Bone marrow (tissue), 2 donors: ENCODE results near the gene TANGO2.

ENCODE experiments used
- DNase-seq, 2 donors: peaks; one replicate each; lab custom pipeline; 2025; lab: John Stamatoyannopoulos, UW

The TANGO2 gene

DNA sequence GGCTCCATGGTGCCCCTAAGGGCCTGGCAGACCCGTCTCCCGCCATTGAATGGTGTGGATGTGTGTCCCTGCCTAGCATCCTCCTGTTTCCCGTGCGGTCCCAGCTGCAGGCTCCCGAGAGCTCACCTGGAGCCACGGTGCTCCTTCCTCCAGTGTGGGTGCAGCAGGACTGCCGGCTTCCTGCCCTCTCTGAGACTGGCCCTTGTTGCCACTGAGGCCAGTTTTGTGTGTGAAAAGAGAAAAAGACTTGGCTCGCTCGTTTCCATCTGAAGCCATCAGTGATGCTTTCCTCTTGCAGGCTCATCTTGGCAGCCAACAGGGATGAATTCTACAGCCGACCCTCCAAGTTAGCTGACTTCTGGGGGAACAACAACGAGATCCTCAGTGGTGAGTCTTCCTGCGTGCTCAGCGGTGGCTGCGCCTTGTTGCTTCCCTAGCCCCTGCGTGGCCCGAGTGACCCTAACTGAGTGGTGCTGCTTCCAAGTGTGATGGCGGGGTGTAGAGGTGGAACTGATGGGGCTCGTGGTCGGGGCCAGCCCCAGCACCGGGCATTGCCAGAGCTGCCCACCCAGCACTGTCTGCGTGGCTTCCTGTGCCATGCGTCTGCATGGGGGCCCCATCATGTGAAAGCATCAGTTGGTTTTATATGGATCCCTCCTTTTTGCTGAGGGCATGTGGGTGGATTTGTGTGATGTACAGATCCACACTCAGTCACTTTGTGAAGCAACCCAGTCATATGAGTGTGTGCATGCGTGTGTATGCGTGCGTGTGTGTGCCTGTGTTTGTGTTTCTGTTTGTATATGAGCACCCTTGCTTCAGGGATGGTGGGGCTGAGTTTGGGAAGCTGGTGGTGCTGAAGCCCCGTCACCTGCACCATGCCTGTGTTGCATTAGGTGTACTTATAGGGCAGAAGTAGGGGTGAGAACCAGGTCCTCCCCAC, 22.4 kb downstream of the TANGO2 start:
- DNase-seq = no peak

DNA sequence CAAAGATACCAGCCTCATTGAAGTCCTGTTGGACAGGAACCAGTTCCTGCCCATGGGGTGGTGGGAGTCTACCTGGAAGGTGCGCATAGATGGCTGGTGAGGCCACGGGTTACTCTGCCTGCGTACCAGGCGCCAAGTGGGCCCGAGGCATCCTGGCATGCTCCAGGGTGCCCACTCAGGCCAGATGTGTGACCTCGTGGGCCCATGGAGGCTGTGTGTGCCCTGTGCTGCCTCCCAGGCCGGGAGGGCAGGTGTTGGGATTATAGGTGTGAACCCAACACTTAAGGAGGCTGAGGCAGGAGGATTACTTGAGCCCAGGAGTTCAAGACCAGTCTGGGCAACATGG, 23.1 kb downstream of the TANGO2 start:
- DNase-seq = no peak

DNA sequence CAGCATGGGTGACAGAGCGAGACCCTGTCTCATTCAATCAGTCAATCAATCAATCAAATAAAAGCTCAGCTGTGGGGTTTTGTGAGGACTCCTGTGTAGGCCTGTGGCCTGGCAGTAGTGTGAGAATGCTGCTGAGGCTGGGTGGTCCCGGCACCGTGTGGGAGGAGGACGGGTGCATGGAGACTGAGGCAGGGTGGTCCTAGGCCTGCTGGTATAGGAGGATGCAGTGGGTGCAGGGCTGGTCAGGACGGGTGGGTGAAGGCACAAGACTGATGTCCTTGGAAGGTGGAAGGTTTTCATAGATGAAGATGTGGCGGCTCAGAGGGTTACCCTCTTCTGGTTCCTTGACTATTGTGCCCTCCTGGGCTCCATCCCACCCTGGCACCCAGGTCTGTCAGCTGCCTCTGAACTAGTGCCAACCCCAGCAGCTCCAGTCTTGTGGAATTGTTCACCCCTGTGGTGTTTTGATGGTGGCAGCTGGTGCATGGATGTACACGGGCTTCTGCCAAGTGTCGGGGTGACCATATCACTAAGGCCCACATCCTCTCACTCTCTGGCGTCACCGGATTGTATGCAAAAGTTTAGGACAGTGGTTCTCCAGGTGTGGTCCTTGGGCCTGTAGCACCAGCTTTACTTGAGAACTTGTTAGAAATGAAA, 23.7 kb downstream of the TANGO2 start:
- DNase-seq = no peak

DNA sequence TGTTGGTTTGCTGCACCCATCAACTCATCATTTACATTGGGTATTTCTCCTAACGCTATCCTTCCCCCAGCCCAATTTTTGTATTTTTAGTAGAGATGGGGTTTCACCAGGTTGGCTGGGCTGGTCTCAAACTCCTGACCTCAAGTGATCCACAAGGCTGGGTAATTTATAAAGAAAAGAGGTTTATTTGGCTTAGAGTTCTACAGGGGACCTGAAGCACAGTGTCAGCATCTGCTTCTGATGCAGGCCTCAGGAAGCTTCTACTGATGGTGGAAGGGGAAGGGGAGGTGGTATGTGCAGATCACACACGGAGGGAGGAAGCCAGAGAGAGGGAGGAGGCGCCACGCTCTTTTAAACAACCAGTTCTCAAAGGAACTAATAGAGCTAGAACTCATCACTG, 25.8 kb downstream of the TANGO2 start:
- DNase-seq = no peak

DNA sequence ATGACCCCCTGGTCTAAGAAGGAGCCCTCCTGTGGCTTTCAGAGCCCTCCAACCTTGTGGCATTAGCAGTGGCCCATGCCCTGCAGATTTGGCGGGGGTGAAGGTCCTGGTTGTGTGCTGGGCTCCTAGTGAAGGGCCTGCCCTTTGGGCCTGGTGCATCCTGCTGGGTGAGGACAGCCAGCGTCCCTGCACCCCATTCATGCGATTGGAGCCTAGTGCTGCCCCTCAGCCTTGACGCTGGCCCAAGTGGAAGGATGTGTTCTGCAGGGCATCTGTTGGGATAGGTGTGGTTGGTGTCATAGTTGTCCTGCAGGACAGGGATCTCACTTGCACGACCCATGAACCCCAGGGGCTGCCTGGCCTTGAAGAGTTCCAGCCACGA, 31.0 kb downstream of the TANGO2 start:
- DNase-seq = no peak

DNA sequence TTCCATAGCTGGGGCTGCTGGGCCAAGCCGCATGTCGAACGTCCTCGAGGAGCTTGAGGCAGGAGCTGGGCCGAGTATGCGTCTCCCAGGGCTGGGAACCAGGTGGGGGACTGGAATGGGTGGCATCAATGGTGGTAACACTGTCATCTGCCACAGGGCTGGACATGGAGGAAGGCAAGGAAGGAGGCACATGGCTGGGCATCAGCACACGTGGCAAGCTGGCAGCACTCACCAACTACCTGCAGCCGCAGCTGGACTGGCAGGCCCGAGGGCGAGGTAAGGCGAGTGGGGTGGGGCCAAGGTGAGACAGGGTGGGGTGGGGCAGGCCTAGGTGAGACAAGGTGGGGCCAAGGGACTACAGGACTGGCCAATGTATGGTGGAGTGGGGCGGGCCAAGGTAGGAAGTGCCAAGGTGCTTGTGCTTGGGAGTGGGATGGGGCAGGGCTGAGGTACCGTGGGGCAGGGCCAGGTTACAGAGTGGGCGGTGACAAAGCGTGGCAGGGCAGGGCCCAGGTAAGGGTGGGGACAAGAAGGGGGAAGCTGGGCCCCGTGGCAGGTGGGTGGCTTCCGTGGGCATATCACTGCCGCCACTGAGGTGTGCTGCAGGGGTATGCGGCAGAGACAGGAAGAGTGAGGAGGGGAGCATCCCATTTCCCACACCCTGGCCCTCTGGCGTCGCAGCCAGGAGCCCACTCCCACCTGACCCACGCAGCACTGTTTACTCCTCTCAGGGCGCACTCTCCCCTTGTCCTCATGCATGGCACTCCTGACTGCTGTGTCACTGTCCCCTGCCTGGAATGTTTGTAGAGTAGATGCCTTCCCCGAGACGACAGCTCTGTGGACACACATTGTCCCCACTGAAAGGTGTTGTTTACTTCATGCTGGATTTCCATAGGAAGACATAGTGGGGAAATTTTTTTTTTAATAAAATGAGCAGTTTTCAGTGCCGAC, 31.7 kb downstream of the TANGO2 start:
- DNase-seq = no peak

DNA sequence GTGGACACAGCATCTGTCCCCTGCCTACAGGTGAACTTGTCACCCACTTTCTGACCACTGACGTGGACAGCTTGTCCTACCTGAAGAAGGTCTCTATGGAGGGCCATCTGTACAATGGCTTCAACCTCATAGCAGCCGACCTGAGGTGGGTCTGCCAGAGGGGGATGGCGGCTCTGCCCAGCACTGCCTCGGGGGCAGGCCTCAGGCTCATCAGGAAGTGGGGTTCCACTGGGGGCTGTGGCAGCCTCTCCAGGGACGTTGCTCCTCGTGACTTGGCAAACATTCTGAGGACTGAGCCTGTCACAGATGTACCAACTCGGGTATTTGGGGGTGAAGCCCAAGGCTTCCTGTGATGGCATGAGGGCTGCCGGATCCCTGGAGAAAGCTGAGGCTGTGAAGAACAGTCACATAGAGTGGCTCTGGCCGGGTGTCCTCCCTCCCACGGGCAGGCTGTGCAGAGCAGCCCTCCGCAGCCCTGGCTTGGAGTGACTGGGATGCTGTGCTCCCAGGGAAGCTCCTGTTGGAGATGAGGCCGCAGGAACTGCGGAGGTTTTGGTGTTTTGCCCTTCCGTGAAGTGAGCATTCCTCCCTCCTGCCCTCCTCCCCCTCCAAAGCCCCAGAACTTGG, 32.6 kb downstream of the TANGO2 start:
- DNase-seq = no peak

DNA sequence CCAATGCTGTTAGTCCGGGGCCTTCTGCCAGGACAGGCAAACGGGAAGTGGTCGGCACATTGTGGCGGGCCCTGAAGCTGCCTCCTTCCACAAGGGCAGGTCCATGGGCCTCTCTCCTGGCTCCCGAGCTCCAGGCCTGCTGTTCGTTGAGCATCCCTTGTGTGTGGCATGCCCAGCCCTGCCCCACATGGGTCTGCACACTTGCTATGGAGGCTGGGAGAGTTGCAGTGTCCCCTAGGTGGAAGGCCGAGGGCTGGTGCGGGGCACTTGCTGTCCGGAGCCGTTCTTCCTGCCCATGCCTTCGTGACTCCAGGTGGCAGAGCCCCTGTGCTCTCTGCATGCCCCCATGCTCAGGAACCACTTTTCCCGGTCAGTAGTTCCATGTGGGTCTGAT, 33.1 kb downstream of the TANGO2 start:
- no peak for DNase-seq

DNA sequence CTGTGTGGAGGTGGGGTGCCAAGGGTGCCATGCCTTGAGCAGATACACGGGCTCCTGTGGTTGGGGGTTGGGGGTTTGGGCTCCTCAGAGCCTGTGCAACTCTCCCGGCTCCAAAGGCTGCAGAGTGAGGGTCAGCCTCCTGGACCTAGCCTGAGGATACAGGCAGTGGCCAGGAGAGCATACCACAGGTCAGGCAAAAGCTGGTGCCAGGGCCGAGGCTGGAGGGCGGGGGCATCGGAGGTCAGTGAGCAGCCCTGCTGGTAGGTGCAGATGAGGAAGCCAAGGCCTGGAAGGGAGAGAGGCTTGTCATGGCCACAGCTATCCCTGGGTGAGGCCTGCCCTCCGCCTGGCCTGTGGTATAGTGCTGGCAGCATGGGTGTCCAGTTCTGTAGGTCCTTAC, 33.6 kb downstream of the TANGO2 start:
- DNase-seq = no peak

DNA sequence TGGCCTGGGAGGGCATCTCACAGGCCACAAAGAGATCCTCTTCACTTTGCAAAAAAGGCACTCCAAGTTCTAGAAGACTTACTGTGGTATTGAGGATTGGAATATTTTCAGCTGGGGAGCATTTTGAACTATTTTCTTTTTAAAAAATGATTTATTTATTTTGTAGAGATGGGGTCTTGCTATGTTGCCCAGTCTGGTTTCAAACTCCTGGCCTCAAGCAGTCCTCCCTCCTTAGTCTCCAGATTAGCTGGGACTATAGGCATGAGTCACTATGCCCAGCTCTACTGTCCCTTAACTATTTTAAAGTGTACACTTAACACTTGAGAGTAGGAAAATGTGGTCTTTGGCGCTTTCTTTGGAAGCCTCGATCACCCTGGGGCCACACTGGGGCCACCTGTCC, 34.2 kb downstream of the TANGO2 start:
- DNase-seq = no peak

DNA sequence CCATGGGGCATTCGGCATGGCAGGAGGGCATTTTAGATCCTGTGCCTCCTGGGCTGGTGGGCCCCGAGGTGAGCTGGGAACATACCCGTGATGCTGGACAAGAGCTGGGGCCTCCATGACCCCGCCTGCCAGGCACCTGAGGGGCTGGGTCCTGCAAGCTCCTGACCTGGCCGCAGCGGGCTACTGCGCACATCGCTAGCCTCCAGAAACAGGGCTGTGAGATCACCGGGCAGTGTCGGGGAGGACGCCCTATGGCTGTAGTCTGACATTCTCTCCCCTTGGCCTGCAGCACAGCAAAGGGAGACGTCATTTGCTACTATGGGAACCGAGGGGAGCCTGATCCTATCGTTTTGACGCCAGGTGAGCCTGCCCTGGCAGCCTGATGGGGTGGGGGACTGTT, 34.7 kb downstream of the TANGO2 start:
- DNase-seq = no peak

DNA sequence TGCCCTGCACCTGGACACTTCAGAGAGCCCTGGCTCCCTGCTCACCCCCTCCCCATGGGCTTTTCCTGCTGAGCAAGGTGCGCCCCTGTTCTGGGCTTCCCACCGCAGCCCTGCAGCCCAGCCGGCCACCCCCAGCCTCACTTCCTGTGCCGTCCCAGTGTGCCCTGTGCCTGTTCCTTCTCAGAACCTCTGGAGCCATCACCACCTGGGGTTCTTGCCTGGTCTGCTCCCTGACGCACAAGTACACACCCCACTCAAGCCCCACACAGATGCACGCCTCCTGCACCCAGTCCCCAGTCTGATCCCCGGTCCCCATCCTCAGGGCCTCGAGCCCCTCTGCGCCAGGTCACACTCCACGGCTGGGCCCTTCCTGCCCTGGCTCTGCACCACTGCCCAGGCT, 35.3 kb downstream of the TANGO2 start:
- DNase-seq = no peak

DNA sequence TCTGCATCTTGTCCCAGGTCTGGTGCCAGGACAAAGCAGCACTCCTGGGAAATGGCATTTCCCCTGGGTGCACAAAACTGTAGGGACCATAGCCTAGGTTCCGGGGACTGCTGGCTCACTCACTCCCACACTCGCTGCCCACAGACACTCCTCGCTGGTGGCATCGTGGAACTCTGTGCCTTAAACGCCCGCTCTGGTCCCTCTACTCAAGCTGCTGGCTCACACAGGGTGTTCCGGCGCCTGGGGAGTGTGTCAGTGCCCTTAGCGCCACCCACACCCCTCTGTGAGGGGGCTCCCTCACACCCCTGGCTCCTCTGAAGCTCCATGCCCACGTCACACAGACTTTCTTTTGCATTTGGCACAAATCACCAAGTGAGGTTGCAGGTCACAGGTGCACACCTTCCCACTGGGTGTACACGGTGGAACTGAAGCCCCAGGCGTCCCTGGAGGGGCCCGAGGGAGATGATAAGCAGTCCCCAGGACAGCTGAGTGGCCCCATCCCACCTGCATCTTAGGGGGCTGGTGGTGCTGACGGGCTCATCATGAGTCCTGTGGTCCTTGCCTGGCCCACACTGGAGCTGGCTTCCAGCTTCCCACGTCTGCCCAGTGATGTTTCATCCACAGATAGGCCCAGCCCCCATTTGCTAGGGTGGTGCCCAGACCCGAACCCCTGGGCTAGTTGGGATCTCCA, 35.9 kb downstream of the TANGO2 start:
- no peak for DNase-seq

DNA sequence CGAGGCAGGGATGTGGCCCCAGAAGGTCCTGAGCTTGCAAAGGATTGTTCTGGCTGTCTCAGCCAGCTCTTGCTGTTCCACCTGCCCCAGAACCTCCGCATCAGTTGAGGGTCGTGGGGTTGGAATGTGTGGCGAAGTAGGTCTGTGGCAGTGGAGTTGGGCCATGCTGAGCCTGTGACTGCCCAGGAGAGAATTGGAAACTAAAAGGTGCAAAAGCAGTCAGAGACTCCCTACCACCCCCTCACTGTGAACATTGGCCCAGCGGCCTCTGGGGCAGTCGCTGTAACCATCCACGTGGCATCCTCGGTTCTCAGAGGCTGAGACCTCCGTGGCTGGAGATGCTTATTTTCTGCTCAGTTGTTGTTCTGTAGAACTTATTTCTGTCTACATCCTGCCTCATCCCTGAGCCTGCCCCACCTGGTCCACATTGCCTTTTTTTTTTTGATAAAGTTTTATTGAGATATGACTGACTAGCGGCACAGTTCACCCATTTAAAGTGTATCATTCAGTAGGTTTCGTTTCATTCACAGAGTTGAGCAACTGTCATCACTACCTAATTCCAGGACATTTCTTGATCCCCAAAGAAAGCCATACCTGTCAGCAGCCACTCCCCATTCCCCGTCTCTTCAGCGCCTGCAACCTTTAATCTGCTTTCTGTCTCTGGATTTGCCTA, 36.8 kb downstream of the TANGO2 start:
- DNase-seq = no peak

DNA sequence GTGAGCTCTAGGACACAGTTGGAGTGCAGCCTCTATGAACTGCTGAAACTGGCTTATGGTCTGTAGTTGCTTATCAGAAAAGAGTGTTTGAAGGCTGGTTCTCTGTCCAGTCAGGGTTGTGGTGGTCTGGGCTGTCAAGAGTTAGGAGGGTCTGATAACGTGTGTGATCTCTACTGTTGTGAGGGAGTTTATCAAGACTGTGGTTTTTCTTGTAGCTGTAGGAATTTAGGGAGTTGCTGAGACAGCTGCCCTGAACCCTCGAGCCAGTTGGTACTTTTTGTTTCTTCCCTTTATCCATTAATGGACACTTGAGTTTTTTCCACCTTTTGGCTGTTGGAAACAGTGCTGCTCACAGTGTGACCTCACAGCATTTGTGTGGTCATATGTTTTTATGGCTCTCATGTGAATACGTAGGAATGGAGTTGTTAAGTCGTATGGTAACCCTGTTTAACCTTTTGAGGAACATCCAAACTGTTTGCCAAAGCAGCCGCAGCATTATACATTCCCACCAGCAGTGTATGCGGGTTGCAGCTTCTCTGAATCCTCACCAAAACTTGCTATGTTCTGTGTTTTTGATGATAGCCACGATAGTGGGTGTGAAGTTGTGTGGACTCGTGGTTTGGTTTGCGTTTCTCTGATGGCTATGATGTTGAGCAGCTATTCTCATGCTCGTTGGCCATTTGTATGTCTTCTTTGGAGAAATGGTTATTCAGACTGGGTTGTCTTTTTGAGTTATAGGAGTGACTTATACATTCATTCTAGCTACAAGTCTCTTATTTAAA, 38.3 kb downstream of the TANGO2 start:
- no peak for DNase-seq

DNA sequence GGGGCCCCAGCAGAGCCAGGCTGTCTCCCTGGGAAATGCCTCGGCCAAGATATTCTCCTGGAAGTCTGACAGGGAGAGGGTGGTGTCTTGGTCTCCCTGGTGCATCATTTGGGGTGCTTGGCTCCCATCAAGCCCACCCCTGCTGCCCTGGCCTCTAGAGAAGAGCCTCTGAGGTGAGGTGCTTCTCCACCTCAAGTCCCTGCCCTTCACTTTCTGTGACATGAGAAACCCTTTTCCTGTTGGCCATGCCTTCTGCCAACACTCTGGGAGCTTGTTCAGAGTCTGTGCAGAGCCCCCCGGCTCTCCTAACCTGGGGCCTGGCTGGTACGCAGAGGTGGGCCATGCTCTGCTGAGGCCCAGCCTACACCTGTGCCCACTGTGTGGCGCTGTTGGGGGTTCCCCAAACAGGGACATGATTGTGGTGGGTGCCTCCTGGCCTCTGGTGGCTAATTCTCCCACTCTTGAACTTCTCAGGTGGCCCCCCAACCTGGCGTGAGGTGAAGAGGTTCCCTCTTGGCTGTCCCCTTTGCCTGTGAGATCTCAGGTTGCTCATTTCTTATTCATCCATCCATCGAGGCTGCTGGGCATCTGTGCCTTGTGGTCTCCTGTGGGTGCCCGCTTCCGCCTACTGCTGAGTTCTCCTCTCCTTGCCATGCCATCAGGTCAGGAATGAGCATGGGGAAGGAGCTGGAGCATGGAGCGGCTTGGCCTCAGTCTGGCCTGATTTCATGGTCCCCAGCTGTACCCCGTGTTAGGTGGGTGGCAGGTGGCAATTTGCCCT, 40.0 kb downstream of the TANGO2 start:
- DNase-seq = no peak

DNA sequence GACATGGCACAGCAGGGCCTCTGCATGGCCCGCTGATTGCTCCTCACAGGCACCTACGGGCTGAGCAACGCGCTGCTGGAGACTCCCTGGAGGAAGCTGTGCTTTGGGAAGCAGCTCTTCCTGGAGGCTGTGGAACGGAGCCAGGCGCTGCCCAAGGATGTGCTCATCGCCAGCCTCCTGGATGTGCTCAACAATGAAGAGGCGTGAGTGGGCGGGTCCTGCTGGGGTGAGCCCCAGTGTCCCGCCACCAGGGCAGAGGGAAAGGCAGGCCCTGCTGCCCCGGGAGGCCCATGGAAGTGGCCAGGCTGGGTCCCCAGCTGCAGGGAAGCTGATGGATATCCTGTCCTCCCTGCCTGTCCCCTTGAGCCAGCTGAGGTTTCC, 40.6 kb downstream of the TANGO2 start:
- DNase-seq = no peak

DNA sequence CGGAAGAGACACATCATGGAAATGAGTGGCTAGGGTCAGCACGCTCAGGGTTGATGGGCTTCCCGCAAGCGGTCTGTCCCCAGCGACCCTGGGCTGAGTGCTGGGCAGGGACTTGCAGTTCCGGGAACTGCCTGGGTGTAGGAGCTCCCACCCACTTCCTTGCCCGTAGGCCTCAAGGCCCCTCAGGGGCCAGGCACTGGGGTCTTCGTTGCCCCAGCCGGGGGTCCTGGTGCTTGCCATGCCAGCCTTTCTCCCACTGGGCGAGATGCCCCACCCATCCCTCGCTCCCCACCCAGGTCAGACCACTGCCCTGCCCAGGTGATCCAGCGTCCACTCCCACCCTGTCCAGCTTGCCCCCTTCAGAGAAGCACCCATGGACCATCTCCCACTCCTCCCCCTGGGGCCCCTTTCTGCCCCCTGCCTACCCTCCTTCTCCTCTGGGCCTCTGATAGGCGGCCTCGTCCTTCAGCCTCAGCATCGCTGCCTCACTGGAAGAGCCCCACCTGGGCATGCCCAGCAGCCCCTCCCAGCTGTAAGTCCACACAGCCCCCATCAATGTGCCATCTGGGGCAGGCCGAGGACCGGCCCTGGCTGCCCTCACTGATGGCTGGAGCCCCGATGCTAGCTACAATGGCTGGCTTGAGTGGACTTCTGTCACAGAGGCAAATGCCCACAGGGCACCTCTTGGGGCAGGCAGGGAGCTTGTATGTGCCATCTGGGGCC, 41.3 kb downstream of the TANGO2 start:
- DNase-seq = no peak

DNA sequence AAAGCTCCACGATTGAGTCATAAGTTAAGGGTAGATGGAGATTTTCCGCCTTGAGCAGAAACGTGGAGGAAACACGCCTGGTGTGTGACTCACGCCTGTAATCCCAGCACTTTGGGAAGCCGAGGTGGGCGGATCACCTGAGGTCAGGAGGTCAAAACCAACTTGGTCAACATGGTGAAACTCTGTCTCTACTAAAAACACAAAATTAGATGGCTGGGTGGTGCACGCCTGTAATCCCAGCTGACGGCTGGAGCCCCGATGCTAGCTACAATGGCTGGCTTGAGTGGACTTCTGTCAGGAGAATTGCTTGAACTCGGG, 41.8 kb downstream of the TANGO2 start:
- DNase-seq = no peak
